Adrenal gland (tissue), 12 donors: ENCODE measurements around the gene XYLT2. TPM values are rescaled to one million over a fixed set of nuclear protein-coding genes. Genes with fewer than 3 reads are reported as not detected.

Experiments
- DNase-seq, 7 donors: peaks; one replicate each; pipeline ENCODE4 v3.0.0-alpha.2; 2019 to 2020
- H3K27ac ChIP-seq, 5 donors: fragments of 200-600 bp; sonication (generic) in 4 of 5; 1 replicate in 3 of 5; 2 replicates in 2 of 5; pipeline versions ENCODE4 v1.5.1 to v1.8.0; 2016 to 2020; ENCODE audit warnings: mild to moderate bottlenecking in 1 of 5
- H3K27me3 ChIP-seq: fragments of 200-600 bp; 2 replicates; pipeline ENCODE4 v1.8.0; 2021
- H3K36me3 ChIP-seq, 2 donors: fragments of 200-600 bp; replicated peaks in 1 of 2; 1 replicate in 1 of 2; 2 replicates in 1 of 2; pipeline versions ENCODE4 v1.5.1 to v1.8.0; 2018 to 2022
- H3K4me1 ChIP-seq, 2 donors: fragments of 200-600 bp; replicated peaks in 1 of 2; 1 replicate in 1 of 2; 2 replicates in 1 of 2; pipeline versions ENCODE4 v1.5.1 to v1.8.0; 2018 to 2021
- H3K4me3 ChIP-seq, 4 donors: fragments of 200-600 bp; sonication (generic) in 3 of 4; one replicate each; pipeline ENCODE4 v1.5.1; 2016 to 2018
- H3K9me3 ChIP-seq, 3 donors: fragments of 200-600 bp; sonication (generic) in 1 of 3; replicated peaks in 1 of 3; 1 replicate in 2 of 3; 2 replicates in 1 of 3; pipeline versions ENCODE4 v1.5.1 to v1.8.0; 2016 to 2021
- POLR2A ChIP-seq, 2 donors: fragments of 450-650 bp; IDR thresholded peaks; one replicate each; pipeline ENCODE4 v1.6.1; 2017; ENCODE audit warnings: antibody characterized with exemption in 2 of 2, mild to moderate bottlenecking in 2 of 2, moderate library complexity in 1 of 2
- whole genome bisulfite sequencing, 4 donors: extraction: QIAGEN DNeasy Blood & Tissue Kit in 2 of 4; methylation state at CpG; one replicate each; pipeline versions ENCODE4 v1.1.5 to v1.1.7; 2013 to 2017; 5-methylcytosine and 5-hydroxymethylcytosine counted together
- intact Hi-C, 2 donors: fragments of 100-400 bp; cut with DNase I; formaldehyde crosslinking; loops; one replicate each; pipeline versions ENCODE4 v1.14.1 to v1.15.0; 2022 to 2023
- polyA plus RNA-seq, 3 donors: library from polyadenylated mRNA; stranded (reverse); fragments of 200-250 nt in 2 of 3; fragments of 350-450 nt in 1 of 3; fragmentation: Illumina TruSeq in 1 of 3; extraction: RNeasy Lipid Tissue Mini Kit (QIAGEN cat#74804) in 1 of 3; gene quantifications; one replicate each; pipeline ENCODE4 v1.2.3, GENCODE V29; 2013 to 2014
- total RNA-seq, 9 donors: library from RNA; depleted of rRNA in 4 of 9; stranded (reverse); fragments of >200 nt in 4 of 9; fragments of 120-200 nt in 1 of 9; fragmentation: NEBNext Ultra II Directional in 1 of 9; extraction: Animal tissue kit (Norgen Biotek cat#: 25700) in 1 of 9; gene quantifications; one replicate each; pipeline versions ENCODE4 v1.1.0 to v1.2.4, GENCODE V29; 2013 to 2023
- TF ChIP-seq, protein P1 (sequence below), 6 experiments: fragments of 450-650 bp in 4 of 6; fragments of 200-600 bp in 2 of 6; sonication (generic) in 1 of 6; IDR thresholded peaks; 1 replicate in 5 of 6; 2 replicates in 1 of 6; pipeline versions ENCODE4 v1.5.1 to v1.8.0; 2016 to 2021; ENCODE audit warnings: antibody characterized with exemption in 6 of 6, mild to moderate bottlenecking in 2 of 6, moderate library complexity in 1 of 6
- donor health status: healthy with polysubstance abuse.
- donor health status: Bipolar disorder and iron deficiency.
- donor health status: DM: yes; HTN: yes; CAD: no.
- donor health status: DM: no; HTN: no; CAD: no.
- donor health status: DM: no; HTN: no; CAD: no.
- donor health status: DM: yes; HTN: yes; CAD: no.

The XYLT2 gene
- total and polyA plus RNA-seq, 12 donors = 4.6 to 40.3 (median 29.1) TPM

DNA sequence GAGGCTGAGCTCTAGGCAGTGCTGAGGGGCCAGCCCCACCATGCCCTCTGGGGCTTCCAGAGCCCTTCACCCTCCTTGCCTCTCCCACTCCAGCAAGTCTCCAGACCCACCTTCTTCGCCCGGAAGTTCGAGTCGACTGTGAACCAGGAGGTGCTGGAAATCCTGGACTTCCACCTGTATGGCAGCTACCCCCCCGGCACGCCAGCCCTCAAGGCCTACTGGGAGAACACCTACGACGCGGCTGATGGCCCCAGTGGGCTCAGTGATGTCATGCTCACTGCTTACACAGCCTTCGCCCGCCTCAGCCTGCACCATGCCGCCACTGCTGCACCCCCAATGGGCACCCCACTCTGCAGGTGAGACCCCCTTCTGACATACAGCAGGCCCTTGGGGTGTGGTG lies 10.5 kb downstream of the XYLT2 start:
- intact Hi-C loops = loop anchor here in 1 of 2 donors (5.0 kb wide), 1 partner anchor 116 kb away; no protein-coding TSS in a partner anchor
- peak in 4 of 7 donors; percentile 14 to 53 (median 18) for DNase-seq
- no peaks in the 10 kb centered on the region for H3K9me3 ChIP-seq
- no peak for TF ChIP-seq POLR2A (IDR thresholded peaks at IDR 0.05)
- TF ChIP-seq, protein P1, sequence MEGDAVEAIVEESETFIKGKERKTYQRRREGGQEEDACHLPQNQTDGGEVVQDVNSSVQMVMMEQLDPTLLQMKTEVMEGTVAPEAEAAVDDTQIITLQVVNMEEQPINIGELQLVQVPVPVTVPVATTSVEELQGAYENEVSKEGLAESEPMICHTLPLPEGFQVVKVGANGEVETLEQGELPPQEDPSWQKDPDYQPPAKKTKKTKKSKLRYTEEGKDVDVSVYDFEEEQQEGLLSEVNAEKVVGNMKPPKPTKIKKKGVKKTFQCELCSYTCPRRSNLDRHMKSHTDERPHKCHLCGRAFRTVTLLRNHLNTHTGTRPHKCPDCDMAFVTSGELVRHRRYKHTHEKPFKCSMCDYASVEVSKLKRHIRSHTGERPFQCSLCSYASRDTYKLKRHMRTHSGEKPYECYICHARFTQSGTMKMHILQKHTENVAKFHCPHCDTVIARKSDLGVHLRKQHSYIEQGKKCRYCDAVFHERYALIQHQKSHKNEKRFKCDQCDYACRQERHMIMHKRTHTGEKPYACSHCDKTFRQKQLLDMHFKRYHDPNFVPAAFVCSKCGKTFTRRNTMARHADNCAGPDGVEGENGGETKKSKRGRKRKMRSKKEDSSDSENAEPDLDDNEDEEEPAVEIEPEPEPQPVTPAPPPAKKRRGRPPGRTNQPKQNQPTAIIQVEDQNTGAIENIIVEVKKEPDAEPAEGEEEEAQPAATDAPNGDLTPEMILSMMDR (IDR thresholded peaks at IDR 0.05) = no peak
- no peaks in the 10 kb centered on the region for H3K27me3 ChIP-seq
- peaks cover 0 to 54% of the 10 kb centered on the region in 2 donors for H3K36me3 ChIP-seq
- H3K4me1 ChIP-seq = peaks cover 7 to 9% of the 10 kb centered on the region in 2 donors
- WGBS, 4 donors = 93 to 97% (median 94%) methylated on average over 6 to 12 of the region's 12 CpGs
- H3K27ac ChIP-seq = no peak overlapping the region
- no peak overlapping the region for H3K4me3 ChIP-seq

DNA sequence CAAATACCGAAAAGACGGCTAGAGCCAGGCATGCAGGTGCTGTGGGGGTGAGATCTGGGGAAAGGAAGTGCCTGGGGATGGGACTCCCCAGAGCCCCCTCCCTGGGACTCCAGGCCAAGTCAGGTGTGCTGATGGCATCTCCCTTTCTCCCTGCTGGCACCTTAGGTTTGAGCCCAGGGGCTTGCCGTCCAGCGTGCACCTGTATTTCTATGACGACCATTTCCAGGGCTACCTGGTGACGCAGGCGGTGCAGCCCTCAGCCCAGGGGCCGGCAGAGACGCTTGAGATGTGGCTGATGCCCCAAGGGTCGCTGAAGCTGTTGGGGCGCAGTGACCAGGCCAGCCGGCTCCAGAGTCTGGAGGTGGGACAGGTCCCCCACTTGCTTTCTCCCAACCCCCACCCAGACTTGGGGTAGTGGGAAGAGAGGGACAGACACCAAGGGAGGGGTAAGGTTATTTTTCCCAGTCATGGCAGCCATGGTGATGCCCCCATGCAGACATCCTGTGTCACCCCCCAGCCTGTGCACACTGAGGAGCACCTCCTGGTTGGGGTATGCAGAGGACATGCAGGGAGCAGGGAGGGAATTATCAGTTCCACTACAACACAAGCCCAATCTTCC lies 11.1 kb downstream of the XYLT2 start:
- 91 to 98% (median 94%) methylated on average over 11 to 12 of the region's 12 CpGs for WGBS, 4 donors
- H3K27me3 ChIP-seq = no peaks in the 10 kb centered on the region
- no peaks in the 10 kb centered on the region for H3K9me3 ChIP-seq
- H3K27ac ChIP-seq = no peak overlapping the region
- peaks cover 0 to 54% of the 10 kb centered on the region in 2 donors for H3K36me3 ChIP-seq
- no peak for TF ChIP-seq POLR2A (IDR thresholded peaks at IDR 0.05)
- TF ChIP-seq, protein P1 (IDR thresholded peaks at IDR 0.05) = no peak
- no peak overlapping the region for H3K4me3 ChIP-seq
- peaks cover 7 to 9% of the 10 kb centered on the region in 2 donors for H3K4me1 ChIP-seq
- DNase-seq = peak in 4 of 7 donors; percentile 12 to 33 (median 18)
- intact Hi-C loops = loop anchor here in 1 of 2 donors (5.0 kb wide), 1 partner anchor 115 kb away; no protein-coding TSS in a partner anchor

DNA sequence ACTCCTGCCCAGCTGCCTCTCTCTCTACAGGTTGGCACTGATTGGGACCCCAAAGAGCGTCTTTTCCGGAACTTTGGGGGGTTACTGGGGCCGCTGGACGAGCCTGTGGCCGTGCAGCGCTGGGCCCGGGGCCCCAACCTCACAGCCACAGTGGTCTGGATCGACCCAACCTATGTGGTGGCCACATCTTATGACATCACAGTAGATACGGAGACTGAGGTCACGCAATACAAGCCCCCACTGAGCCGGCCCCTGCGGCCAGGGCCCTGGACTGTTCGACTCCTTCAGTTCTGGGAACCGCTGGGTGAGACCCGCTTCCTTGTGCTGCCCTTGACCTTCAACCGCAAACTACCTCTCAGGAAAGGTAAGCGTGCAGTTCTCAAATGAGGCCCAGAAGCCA lies 12.3 kb downstream of the XYLT2 start:
- Histone ChIP-seq H3K9me3 (no peaks in the 10 kb centered on the region), H3K36me3 (peaks cover 0 to 54% of the 10 kb centered on the region in 2 donors), H3K27ac (no peak overlapping the region), H3K4me1 (peaks cover 7 to 16% of the 10 kb centered on the region in 2 donors), H3K27me3 (no peaks in the 10 kb centered on the region), H3K4me3 (no peak overlapping the region)
- WGBS, 4 donors = 87 to 95% (median 91%) methylated on average over 7 to 17 of the region's 17 CpGs
- peak in 3 of 7 donors; percentile 10 to 19 (median 11) for DNase-seq
- intact Hi-C loops = loop anchor here in 1 of 2 donors (5.0 kb wide), 1 partner anchor 114 kb away; no protein-coding TSS in a partner anchor
- TF ChIP-seq, protein P1 (IDR thresholded peaks at IDR 0.05) = no peak
- TF ChIP-seq POLR2A (IDR thresholded peaks at IDR 0.05) = no peak

DNA sequence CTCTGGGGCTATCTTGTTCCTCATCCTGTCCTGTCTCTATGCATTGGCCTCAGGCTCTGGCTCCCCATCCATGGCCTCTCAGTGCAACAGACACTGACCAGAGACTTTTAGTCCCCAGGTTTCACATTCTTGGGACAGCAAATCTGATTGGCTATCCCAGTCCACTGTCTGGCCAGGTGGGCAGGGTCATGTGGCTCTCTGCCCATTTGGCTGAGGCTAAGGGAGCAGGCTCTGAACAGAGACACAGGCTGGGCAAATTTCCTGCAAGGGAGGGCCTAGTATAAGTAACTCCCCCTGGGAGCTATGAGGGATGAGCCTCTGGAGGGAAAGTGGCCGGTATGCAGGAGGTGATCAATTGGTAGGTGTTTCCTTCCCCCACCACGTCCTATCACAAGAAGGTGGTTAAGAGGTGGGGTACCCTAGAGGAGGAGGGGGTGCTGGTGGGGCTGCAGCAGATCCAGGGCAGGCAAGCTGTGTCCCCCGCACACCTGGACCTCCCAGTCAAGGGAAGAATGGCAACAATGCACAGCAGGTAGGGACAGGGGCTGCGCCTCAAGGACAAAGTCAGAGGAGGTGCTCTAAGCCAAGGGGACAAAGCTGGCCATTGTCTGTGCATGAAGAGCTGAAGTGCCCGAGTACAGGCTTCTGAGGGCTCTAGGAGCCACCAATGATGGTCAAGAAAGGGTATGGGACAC lies 13.2 kb downstream of the XYLT2 start:
- WGBS, 4 donors = 56 to 72% (median 62%) methylated on average over 5 of the region's 5 CpGs
- H3K27me3 ChIP-seq = no peaks in the 10 kb centered on the region
- H3K9me3 ChIP-seq = no peaks in the 10 kb centered on the region
- H3K27ac ChIP-seq = peak overlapping the region in 2 of 5 donors; percentile 53 to 56
- peak in 4 of 7 donors; percentile 25 to 55 (median 42) for DNase-seq
- TF ChIP-seq, protein P1 (IDR thresholded peaks at IDR 0.05) = no peak
- no peak for TF ChIP-seq POLR2A (IDR thresholded peaks at IDR 0.05)
- H3K4me1 ChIP-seq = peaks cover 7 to 16% of the 10 kb centered on the region in 2 donors
- intact Hi-C loops = loop anchor here in 1 of 2 donors (5.0 kb wide), 1 partner anchor 113 kb away; no protein-coding TSS in a partner anchor
- H3K4me3 ChIP-seq = no peak overlapping the region
- peaks cover 0 to 47% of the 10 kb centered on the region in 2 donors for H3K36me3 ChIP-seq
